Left cardiac atrium (tissue), 4 donors: ENCODE results near the gene CNBD2. TPM values are rescaled to one million over a fixed set of nuclear protein-coding genes. Genes with fewer than 3 reads are reported as not detected.
A peak's percentile ranks its signal among the peaks of the same experiment; 100 is the strongest.
"Not testable (repeated sequence)": the region's sequence is repeated elsewhere in the genome, so short reads cannot be mapped to it uniquely, and the experiment has no call there.

Experiments
- ATAC-seq, 2 donors: fragments of 200-7000 bp; cut with Tn5 transposase; one replicate each; pipeline ENCODE4 v1.9.1; 2020; ENCODE audit warnings: mild to moderate bottlenecking in 2 of 2, moderate library complexity in 2 of 2
- DNase-seq: peaks from one replicate; pipeline ENCODE4 v3.0.0-alpha.2; 2020
- intact Hi-C, 2 donors: fragments of 100-400 bp; cut with DNase I; formaldehyde crosslinking; loops; one replicate each; pipeline versions ENCODE4 v1.14.1 to v1.15.1; 2022 to 2023
- total RNA-seq, 2 donors: library from RNA; stranded (reverse); fragmentation: NEBNext Ultra II Directional; extraction: Animal tissue kit (Norgen Biotek cat#: 25700); gene quantifications; one replicate each; pipeline ENCODE4 v1.2.1, GENCODE V29; 2021
- donor health status: DM: no; HTN: yes; CAD: no.
- donor health status: DM: no; HTN: yes; CAD: no; lungs with severe emphysema.
- donor health status: DM: yes; HTN: yes; CAD: no.
- donor health status: Dilated cardiomyopathy.

CNBD2 gene
- total RNA-seq, 2 donors from 2014 or later = 3.2 to 3.4 TPM

DNA sequence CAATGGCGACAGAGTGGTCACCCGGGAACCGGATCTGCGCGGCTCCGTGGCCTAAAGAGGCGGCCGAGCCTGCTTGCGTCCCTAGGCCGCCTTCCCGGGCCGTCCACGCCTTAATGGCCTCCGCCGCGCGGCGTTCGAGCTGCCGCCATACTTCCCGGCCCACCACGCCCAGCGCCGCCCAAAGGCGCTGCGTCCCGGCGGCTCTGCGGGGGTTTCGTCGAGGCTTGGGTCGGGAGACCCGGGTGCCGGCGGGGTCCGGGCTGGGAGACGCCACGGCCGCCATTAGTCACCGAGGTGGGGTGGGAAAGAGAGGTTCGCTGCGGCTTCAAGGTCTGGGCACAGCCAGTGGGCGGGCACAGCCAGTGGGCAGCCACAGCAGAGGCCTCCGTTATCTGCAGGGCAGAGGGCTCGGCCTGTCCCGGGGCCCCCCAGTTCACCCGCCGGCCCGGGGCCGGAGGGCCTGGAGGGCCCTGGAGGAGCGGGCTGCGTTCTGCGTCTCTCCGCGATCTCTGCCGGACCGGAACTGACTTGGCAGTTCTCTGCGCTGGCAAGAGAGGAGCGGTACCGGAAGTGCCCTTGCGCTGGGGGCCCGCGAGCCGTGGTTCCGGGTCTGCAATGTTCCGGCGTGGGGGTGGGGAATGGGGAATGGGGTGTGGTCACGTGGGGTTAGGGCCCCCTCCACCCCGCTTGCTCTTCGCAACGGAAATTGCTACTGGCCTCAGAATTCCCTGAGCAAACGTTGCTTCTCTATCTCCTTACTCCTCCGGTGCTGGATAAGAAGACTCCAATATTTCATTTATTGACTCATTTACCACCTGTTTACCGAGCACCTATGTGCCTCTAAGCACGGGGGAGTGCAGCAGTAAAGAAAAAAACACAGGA, 82.3 kb downstream of the CNBD2 start:
- intact Hi-C loops = no loop called here
- ATAC-seq = peak; percentile 99
- peak; percentile 93 for DNase-seq

DNA sequence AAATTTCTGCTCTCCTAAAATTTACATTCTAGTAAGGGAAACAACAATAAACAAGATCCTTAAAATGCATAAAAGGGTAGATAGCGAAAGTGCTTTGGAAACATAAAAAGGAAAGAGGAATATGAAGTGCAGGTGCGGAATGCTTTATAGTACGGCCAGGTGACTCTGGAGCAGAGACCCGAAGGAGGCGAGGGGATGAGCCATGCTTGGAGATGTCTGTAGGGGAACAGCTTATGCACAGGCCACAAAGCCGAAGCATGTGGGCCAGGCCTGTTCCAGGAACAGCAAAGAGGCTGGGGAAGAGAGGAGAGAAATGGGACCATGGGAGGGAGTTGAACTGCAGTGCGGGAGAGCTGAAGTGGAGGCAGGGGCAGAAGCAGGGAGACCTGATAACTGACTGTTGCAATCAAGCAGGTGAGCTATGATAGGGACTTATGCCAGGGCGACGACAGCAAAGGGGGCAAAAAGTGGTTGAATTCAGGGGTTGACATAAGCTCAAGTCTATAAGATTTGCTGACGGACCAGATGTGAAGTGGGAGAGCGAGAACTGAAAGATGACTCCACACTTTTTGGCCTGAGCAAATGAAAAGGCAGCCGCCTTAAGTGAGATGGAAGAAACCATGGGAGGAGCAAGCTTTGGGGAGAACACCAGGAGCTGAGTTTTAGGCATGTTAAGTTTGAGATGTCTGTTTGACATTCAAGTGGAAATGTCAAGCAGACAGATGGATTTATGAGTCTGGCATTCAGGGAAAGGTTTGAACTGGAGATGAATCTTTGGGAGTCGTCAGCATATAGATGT, 83.1 kb downstream of the CNBD2 start:
- no peak for ATAC-seq
- intact Hi-C loops = no loop called here
- DNase-seq = no peak

DNA sequence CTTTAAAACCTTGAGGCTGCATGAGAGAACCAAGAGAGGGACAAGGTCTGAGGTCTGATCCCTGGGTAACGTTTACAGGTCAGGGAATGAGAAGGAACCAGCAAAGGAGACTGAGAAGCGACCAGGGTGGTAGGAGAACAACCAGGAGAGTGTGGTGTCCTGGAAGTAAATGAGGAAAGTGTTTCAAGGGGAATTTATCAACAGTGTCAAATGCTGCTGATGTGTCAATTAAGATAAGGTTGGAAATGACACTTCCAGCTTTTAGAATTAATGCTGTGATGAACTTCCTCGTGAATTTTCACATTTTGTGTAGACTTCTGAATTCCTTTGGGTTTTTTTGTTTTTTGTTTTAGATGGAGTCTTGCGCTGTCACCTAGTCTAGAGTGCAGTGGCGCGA, 83.7 kb downstream of the CNBD2 start:
- no peak for ATAC-seq
- intact Hi-C loops = no loop called here
- DNase-seq = no peak

DNA sequence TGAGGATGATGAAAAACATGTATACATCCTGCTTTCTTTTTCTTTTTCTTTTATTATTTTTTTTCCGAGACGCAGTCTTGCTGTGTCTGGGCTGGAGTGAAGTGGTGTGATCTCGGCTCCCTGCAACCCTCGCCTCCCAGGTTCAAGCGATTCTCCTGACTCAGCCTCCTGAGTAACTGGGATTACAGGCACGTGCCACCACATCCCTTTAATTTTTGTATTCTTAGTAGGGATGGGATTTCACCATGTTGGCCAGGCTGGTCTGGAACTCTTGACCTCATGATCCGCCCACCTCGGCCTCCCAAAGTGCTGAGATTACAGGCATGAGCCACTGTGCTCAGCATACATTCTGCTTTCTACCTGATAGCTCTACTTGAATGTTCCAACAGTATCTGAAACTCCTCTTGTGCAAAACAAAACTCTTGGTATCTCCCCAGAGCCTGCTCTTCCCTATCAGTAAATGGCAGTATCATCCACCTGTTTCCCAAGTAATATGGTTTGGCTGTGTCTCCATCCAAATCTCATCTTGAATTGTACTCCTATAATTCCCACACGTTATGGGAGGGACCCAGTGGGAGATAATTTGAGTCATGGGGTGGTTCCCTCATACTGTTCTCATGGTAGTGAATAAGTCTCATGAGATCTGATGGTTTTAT, 85.6 kb downstream of the CNBD2 start:
- intact Hi-C loops, ATAC-seq, DNase-seq: not testable (repeated sequence)

DNA sequence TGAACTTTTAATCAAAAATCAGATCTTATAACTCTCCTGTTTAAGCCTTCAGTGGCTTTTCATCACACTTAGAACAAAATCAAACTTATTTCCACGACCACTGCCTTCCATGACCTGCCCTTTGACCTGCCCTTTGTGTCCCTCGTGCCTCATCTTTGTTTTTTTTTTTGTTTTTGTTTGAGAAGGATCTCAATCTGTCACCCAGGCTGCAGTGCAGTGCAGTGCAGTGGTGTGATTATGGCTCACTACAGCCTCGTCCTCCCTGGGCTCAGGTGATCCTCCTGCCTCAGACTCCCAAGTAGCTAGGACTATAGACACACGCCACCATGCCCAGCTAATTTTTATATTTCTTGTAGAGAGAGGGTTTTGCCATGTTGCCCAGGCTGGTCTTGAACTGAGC, 86.8 kb downstream of the CNBD2 start:
- DNase-seq (no peak), ATAC-seq (no peak)
- intact Hi-C loops = no loop called here

DNA sequence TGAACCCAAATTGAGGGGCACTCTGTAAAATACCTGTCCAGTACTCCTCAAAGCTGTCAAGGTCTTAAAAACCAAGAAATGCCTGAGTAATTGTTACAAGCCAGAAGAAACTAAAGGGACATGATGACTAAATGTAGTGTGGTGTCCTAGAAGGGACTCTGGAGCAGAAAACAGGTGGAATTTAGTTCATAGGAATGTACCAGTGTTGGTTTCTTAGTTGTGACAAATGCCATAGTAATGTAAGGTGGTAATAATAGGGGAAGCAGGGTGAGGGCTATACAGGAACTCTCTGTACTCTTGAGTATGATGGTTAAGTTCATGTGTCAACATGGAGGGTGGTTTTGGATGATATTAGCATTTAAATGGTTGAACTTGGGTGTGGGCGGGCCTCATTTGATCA, 92.3 kb downstream of the CNBD2 start:
- DNase-seq (no peak), ATAC-seq (no peak)
- intact Hi-C loops = no loop called here

DNA sequence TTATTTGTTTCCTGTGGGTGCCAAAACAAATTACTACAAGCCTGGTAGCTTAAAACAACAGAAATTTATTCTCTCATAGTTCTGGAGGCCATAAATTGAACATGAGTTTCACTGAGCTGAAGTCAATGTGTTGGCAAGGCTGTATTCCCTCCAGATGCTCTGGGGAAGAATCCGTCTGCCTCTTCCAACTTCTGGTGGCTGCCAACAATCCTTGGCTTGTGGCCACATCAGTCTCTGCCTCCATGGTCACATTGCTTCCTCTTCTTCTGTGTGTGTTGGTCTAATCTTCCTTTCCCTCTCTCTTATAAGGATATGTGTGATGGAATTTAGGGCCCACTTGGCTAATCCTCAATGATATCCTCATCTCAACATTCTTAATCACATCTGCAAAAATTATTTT, 93.4 kb downstream of the CNBD2 start:
- intact Hi-C loops = no loop called here
- DNase-seq (peak; percentile 42), ATAC-seq (peak in 1 of 2 donors; percentile 13)

DNA sequence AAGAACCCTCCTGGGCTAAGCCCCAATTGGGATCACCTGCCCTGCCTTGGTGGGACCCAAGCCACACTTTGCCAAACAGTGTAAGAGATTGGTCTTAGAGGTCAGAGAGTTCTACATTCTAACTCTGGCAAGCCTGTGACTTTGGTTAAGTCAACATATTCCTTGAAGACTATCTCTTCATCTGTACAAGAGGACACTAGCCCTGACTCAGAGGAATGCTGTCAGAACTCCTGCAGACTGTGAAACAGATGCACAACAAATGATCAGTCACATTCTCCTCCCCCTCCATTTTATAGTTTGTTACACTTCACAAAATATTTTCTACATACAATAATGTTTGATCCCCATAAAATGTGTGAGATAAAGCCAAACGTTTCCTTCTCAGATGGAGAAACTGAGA, 94.4 kb downstream of the CNBD2 start:
- intact Hi-C loops = no loop called here
- DNase-seq (no peak), ATAC-seq (no peak)

DNA sequence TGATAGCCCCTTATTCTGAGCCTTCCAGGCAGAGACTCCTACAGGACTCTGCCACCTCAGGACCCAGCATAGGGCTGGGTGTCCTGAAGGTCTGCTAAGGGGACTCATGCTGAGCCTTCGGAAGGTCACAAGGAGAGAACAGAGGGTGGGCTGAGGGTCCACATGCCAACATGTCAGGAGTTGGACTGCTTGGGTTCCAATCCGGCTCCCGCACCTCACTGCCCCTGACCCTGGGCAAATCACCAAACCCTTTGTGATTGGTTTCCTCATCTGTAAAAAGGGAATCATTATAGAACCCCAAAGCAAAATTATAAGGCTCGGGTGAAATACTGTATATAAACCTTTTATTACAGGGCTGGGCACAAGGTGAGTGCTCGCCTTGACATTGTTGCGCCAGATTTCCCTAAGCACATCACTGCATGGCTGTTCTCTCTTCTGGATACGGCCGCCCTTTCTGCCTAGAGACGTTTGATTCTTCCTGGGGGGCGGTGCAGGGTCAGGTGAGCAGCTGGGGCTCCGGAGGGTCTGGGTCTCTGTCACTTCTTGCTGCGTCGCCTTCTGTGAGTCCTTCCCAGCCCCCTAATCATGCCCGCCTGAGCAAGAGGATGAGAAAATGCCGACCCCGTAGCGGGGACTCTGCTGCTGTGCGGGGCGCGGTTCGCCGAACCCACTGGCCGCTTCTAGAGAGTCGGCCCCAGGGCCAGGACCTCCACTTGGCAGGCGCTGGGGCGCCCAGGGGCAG, 95.7 kb downstream of the CNBD2 start:
- peak in 1 of 2 donors; percentile 1 for ATAC-seq
- intact Hi-C loops = no loop called here

DNA sequence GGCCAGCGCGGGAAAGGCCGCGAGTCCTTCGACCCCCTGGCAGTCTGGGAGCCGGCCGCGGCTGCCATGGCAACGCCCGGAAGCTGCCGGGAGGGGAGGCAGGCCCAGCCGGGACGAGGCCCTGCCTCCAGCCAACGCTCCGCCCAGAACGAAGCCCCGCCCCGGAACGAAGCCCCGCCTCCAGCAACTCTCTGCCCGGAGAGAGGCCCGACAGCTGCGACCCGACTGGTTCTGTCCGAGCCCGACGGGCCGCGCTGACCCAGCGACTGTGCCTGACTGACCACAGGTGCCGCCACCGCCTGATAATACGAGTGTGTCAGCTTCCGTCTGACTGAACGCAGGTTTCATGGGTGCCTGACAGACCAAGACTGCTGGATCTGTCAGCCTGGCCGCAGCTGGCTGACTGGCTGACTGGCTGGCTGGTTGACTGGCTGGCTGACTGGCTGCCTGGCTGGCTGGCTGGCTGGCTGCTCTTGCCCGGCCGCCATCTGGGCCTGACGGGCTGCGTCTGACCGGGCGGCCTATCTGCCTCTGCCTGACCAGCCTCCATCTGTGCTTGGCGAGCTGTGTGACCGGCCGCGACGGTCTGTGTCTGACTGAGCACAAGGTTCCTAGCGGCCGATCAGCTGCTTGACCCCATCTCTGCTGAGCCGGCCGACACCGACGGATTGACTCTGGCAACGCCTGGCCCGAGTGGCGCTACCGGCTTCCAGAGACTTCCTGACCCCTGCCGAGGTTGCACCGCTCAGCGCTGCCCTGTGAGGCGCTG, 96.5 kb downstream of the CNBD2 start:
- peak; percentile 97 to 98 for ATAC-seq
- peak; percentile 94 for DNase-seq
- intact Hi-C loops = no loop called here

More for the DNA sequence above, 95.7 kb downstream of the CNBD2 start:
- DNase-seq = no peak

DNA sequence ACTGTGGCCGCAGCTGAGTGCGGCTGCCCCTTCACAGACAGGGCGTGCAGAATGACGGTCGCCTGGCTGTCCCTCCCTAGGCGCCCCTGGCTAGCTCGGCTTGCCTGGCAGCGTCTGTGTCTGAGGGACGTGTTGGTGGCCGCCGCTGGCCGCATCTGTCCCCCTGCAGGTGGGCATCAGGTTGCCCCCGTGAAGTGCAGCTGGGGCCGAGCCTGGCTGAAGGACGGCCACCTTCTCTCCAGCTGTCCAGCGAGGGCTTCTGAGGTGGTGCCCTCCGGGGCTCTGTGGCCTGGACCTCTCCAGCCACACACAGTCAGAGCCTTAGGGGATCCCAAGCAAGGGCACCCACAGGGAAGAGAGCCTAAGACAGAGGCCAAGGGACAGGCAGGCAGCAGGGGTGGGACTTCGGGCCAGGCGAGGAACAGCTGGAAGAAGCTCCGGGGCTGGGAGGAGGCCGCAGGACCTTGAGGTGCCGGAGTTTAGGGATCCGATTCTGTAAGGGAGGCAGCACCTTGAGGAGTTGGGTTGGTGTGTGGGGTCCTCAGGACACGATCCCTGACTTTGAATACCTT, 97.1 kb downstream of the CNBD2 start:
- intact Hi-C loops = no loop called here
- ATAC-seq (no peak), DNase-seq (no peak)

DNA sequence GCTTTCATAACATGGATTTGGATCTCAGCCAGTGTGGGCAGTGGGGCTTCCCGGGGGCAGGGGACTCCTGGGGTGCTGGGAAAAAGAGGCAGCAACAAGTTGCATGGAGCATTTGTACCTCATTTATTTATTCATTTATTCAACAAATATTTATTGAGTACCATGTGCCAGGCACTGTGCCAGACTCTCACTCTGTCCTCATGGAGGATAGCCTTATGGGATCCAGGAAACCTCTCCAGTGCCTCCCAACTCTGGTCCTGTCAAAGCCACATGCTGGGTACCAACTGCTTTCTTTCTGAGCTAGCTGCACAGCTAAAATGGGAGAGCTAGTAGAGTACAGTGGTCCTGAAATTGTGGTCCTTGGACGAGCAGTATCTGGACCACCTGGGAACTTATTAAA, 98.4 kb downstream of the CNBD2 start:
- intact Hi-C loops = no loop called here
- DNase-seq = no peak
- ATAC-seq = no peak

DNA sequence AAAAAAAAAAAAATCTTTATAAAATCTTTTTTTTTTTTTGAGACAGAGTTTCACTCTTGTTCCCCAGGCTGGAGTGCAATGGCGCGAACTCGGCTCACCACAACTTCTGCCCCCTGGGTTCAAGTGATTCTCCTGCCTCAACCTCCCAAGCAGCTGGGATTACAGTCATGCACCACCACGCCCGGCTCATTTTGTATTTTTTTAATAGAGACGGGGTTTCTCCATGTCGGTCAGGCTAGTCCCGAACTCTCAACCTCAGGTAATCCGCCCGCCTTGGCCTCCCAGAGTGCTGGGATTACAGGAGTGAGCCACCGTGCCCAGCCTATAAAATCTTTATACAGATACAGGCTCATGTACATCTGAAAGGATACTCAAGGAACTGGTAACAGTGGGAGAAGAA, 100.1 kb downstream of the CNBD2 start:
- ATAC-seq, DNase-seq, intact Hi-C loops: not testable (repeated sequence)

DNA sequence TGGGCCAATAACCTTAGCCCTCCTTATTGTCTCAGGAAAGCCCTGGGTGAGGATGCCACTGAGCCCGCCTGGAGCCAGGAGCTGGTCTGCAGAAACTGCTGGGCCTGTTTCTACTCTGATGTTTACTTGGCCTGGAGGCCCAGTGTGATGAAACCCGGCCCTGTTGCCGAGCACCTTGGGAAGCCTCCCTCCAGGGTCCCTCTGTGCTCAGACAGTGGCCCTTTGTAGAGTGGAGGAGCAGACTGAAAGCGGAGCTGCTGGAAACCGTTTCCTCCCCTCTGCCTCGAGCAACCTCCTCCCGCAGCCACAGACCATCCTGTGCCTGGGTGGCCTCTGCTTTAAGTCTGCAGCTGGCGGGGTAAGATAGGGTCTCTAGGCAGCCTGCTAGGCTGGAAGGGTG, 102.1 kb downstream of the CNBD2 start:
- intact Hi-C loops = no loop called here
- DNase-seq (no peak), ATAC-seq (peak in 1 of 2 donors; percentile 62)

DNA sequence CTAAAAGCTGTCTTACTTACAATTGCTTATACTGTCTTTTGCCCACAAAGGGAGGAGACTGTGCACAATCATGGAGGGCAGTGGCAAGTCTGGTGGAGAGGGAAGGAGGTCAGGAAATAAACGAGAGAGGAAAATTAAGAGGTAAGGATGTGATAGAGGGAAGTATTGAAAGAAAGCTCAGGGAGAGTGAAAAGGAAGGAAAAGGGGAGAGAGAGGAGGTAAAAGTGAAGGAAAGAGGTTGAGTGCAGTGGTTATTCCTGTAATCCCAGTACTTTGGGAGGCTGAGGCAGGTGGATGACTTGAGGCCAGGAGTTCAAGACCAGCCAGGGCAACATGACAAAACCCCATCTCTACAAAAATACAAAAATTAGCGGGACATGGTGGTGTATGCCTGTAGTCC, 103.5 kb downstream of the CNBD2 start:
- no peak for ATAC-seq
- intact Hi-C loops = no loop called here
- DNase-seq = no peak

DNA sequence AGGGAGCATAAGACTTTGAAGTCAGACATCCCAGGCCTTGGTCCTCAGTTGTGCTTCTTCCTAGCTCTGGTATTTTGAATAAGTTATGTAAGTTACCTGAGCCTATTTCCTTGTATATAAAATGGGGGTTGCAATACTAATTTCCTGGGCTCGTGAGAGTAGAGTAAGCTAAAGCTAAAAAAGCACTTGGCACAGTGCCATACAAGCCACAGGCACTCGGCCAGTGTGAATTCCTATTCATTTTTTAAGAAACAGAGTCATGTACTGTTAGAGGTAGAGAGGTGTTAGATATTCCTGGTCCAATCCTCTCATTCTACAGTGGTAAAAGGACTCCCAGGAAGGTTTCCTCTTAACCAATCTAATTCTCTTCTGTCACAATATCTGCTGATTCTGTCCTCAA, 106.6 kb downstream of the CNBD2 start:
- DNase-seq (no peak), ATAC-seq (no peak)
- intact Hi-C loops = no loop called here

DNA sequence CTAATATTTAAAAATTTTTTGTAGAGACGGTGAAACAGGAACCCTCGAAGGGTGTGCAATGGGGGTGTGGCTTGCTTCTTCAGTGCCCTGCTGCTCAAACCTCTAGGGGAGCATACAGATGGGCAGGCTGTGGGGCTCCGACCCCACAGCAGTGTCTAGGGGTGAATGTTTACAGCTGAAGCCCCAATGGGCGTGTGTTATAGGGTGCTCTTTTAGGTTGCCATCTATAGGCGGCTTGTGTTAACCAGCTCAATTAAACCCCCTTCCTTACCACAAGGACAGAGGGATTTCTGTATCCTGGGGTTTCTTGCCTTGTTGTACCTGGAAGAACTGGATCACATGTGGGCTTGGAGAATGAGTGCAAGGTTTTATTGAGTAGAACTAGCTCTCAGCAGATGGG, 109.4 kb downstream of the CNBD2 start:
- intact Hi-C loops, DNase-seq, ATAC-seq: not testable (repeated sequence)

DNA sequence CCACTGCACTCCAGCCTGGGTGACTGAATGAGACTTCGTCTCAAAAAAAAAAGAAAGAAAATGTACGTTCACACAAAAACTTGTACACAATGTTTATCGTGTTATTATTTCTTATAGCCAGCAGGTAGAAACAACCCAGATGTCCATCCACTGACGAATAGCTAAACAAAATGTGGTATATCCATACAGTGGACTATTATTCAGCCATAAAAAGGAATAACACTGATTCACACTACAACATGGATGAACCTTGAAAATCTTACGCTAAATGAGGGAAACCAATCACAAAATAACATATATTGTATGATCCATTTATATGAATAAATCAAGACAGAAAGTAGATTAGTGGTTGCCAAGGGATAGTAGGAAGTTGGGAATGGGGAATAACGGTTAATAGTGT, 111.1 kb downstream of the CNBD2 start:
- intact Hi-C loops = no loop called here
- DNase-seq (no peak), ATAC-seq (no peak)
